HG03520 (cell line): ENCODE measurements around the gene ZNRF3.

ENCODE experiments used
- ATAC-seq: cut with Tn5 transposase; IDR thresholded peaks from one replicate; pipeline ENCODE4 v1.9.1; 2021; ENCODE audit warnings: mild to moderate bottlenecking, moderate library complexity; ENCODE audit not compliant: unreplicated experiment

Gene ZNRF3

DNA sequence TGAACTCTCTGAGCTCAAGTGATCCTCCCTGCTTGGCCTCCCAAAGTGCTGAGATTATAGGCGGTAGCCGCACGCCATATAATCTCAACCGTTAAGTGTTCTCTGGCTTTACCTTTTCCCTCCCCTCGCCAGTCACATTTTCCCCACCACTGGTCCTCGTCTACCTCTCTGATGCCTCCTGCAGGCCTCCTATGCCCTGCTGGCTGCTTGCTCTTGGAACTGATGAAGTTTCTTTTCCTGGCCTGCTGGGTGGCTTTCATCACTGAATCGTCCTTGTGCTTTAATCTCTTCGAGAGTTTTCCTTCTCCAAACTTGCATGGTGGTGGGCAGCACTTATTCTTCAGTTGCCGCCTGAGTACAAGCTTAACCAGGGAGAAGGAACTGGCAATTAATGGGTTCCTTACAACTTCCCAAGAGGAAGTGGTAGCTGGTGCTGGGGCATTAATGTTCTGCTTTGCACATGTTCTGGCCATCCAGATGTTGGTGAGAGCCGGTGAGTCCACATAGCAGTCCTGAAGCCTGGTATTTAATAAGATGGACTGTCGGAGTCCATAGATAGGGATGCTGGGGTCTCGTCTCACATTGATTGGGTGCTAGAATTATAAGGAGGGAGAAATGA is 177.0 kb downstream of the ZNRF3 start:
- ATAC-seq = no peak

DNA sequence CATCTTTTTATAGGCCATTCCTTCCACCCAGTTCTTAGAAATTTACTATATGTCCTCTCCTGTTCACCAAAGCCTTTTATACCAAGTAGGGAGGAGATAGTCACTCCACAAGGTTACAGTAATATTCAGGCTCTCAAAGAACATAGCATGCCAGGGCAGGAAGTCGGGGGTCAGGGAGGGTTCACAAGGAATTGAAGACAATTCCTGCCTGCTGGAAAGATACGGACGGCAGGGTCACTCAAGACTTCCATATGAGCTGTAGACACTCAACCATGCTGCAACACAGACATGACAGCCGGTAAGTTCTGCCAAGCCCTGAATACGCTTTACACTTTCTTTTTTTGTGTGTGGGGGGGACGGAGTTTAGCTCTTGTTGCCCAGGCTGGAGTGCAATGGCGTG is 177.6 kb downstream of the ZNRF3 start:
- no peak for ATAC-seq

DNA sequence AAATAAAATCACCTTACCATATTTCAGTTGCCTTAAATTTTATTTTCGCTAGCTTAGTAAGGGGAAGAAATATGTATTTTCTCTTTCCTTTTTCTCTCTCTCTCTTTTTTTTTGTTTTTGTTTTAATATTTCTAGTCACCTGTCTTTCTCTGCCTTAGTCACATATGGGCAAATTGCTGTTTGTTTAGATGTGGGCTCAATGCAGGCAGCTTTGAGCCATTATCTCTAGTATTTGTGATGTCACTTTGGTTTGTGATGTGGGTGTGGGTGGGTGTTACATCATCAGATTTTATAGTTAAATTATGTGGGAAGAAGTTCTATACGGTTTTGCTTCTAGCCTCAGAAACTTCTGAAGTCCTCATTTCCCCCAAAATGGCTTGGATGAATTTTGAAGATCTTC is 178.4 kb downstream of the ZNRF3 start, which contains the start of gene C22orf31:
TSS of gene C22orf31 (minus strand) at position 59 of the 400 bp plus-strand sequence. CDS start at position 20, 39 bp downstream.
- no peak for ATAC-seq

DNA sequence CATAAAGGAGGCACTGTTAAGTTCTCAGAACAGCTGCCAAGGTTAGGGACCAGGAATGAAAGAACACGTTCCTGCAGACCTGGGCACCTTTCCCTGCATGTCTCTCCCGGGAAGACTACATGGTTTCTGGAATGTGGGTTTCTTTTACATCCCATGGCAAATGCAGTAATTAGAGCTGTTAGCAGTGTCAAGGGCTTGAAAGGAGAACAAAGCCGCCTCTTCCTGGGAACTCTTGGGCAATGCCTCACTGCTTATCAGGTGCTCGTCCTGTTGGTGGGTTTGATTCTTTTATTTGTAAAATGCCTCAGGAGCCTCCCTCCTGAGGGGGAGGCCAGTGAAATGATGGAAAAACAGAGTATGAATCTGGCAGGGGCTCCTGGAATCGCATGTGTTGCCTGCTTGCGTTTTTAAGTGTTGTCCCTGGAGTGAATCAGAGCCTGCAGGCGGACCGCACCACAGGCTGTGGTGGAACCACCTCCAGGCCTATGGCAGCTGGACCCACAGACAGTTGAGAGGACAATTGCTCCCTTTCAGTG is 179.0 kb downstream of the ZNRF3 start:
- ATAC-seq = no peak

DNA sequence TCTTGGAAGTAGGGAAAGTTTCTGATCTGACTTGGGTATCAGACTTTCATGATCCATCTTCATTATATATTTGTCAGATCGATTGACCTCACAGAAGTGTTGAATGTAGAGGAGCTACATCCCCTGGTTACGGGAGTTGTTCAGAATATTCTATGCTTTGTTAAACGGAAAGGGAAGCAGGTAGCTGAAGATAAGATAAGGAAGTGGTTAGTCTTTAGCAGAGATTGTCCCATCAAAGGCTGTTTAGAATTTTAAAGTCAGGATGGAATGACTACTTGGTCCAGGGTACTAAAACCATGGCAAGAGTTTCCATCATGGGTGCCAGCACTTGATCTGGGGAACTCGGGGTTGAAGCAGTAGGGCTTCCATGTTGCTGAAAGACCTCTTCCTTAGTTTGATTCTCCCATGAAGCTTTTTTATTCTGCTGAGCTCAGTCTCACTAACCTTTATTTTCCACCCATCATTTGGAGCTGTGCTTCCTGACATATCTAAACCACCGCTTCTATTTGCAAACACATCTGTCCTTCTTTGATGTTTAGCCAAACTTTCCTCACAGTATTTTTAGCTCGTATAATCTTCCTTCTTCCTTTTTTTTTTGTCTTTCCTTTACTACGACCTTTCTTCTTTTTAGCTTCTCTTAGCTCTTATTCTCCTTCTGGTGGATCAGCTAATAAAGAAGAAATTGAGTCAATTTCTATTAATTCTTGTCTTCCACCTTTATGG is 182.3 kb downstream of the ZNRF3 start:
- ATAC-seq = no peak

DNA sequence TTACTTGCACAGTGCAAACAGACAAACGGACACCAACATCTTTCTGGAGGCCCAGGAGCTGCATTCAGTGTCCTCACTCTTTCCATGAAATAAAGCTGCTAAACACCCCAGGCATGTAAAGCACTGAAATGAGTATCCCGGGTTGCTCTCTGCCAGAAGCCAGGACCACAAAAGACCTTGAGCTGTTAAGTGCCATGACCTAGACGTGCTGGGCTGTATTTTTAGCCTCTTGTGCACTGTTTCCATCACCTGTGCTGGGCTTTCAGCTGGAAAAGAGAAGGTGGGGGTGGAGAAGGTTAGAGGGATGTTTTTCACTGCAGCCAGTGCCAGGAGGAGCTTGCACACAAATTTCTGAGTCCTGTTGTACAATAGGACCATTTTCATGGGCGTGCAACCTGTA is 186.1 kb downstream of the ZNRF3 start:
- no peak for ATAC-seq

DNA sequence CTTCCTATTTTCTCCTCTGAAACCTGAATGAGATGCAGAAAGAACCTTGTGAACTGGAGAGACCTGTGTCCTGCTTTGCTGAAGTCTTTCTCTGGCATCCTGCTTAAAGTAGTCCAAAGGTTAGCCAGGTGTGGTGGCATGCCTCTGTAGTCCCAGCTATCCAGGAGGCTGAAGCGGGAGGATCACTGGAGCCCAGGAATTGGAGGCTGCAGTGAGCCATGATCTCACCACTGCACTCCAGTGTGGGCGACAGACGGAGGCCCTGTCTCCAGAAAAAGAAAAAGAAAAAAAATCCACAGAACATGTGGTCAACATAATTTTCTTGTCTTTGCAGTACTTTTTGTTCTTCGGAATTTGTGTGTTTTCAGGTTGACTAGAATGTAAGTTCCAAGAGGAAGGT is 187.1 kb downstream of the ZNRF3 start:
- no peak for ATAC-seq

DNA sequence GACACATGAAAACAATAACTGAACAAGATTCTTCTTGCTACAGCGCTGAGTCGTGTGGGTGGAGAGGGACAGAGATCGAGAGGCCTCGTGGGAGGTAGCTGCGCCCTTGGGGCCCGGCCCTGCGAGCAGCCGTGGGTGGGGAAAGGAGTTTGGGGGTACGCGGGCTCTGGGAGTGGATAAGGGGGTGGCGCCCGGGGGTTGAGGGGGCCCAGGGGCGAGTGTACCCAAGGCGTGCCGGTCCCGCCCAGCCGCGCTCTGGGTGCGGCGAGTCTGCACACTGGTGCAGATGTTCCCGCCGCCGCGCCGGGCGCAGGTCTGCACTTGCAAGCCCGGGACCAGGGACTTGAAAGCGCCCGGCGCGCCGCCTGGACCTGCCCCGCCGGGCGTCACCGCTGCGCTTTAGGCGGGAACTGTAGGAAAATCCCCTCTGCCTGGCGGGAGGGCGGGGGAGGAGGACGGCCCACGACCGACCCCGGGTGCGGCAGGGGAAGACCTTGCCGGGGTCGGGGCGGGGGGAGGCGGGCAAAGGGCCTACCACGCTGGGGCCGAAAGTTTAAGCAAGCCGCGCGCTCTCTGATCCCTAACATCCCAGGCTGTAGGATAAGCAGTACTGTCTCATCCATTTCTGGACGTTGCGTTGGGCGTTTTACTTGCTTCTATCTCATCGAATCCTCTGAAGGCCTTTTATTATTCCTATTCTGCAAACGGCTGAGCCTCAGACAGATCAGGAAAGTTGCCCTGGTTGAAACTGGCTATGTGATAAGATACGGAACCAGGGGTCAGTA is 188.1 kb downstream of the ZNRF3 start:
- no peak for ATAC-seq

DNA sequence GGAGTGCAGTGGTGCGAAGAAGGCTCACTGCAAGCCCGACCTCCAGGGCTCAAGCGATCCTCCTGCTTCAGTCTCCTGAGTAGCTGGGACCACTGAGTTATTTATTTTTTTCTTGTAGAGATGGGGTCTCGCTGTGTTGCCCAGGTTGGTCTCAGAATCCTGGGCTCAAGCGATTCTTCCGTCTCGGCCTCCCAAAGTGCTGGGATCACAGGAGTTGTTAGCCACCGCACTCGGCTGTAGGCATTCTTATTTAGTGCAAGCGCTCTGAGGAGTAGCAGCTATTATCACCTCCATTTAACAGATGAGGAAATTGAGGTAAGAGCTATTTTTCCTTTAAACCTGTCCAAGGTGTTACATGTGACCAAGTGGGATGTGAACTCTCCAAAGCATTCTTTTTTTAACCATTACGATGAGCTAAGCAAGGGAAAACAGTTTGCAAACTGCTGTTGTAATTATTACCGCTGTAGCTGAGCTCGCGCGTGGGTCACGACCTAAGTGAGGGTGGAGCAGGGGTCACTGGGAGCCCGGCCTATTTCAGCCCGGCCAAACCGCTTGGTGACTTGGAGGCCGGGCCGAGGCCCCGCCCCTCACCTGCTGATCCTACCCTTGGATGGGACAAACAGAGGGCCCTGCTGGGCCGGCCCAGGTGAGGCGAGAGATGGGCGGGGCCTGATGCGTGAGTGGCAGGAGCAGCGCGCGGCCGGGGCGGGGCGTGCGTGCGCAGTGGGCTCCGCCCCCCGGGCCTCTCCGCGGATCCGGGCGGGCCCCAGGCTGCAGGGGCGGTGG is 189.0 kb downstream of the ZNRF3 start:
- ATAC-seq = peak; percentile 70

DNA sequence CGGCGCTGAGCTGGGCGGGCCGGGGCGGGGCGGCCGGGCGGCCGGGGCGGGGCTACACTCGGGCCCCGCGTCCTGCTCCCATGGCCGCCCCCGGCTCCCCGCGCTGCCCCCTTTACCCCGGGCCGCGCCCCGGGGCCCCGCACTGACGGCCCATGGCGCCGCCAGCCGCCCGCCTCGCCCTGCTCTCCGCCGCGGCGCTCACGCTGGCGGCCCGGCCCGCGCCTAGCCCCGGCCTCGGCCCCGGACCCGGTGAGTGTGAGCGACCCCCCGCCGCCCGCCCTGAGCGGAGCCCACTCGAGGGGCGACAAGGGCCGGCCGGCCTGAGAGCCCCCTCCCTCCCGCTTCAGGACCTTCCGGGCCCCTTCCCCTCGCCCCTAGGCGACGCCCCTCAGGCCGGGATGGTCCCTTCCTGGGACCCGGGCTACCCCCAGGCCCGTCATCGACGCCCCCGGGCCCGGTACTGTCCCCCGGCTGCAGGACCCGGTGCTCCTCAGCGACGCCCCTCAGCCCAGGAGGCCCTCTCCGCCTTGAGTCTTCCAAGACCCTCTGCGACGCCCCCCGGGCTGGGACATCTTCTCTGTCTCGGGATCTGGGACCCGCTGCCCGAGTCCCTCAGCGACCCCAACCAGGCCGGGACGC is 189.7 kb downstream of the ZNRF3 start, which contains the start of gene KREMEN1:
TSS of gene KREMEN1 (plus strand) at position 57 of the 639 bp plus-strand sequence. CDS start at position 153, 96 bp downstream.
- ATAC-seq = no peak

DNA sequence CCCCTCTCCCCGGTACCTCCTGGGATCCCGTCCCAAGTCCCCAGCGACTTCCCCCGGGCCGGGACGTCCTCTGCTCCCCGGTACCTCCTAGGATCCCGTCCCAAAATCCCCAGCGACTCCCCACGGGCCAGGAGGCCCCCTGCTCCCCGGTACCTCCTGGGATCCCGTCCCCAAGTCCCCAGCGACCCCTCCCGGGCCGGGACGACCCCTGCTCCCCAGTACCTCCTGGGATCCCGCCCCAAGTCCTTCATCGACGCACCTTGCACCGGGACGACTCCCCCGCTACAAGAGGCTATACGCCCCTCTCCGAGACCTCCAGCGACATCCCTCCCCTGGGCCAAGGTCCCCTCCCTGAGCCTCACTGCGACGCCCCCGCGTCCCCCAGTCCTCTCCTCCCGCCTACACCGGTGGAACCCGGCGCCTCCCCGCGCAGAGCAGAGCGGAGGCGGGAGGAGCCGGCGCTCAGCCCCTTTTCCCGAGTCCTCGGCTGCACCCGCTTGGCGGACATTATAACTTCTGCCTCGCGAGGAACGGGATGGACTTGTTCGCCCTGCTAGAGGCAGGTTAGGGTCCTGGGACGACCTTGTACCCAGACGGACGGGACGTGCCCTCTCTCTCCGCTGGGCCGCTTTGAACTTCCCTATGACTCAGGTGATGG is 190.4 kb downstream of the ZNRF3 start:
- no peak for ATAC-seq

DNA sequence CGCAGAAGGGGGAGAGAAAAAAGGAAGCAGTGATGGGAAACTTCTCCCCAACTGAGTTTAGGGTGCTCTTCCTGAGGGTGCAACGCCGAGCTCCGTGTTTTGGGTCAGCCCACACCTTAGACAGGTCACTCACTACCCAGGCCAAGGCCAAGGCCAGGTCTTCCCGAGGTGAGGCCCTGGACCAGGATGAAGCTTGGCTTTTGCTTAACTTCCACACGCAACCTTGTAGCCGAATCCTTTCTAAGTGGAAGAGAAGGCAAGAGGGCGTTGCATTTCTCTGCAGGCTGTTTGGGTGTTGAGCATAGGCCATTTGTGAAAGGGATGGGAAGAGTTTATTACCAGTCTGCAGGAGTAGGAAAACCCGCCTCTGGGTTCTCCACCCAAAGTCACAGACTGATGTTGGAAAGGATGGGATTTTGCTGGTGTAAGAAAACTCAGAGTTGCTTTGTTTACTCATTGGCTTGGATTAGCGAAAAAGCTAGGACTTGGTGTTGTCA is 191.0 kb downstream of the ZNRF3 start:
- no peak for ATAC-seq

DNA sequence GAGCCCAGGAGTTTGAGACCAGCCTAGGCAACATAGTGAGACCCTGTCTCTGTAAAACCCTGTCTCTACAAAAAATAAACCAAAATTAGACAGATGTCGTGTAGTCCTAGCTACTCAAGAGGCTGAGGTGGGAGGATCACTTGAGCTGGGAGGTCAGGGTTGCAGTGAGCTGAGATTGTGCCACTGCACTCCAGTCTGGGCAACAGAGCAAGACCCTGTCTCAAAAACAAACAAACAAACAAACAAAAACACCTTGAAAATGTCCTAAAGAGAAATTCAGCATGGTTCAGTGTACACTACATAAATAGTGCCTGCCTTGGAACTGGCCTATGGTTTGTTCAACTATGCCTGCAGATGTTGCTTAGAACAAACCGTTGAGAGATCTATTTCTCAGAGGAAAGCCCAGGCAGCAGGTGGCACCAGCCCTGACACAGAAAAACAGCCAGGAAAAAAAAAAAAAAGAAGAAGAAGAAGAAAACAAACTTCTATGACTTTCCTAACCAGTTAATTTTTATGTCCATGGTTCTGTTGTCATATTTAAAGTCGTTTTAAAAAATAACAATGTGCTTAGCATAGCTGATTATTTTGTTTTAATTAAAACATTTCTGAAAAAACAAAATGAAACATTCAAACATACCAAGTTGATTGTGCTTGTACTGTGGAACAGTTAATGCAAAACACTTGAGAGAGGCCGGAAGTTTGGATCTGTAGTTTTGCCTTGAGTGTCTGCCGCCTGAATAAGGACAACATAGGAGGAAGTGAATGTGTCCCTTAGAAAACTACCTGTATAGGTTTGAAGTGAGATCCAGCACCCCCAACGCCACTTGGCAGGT is 194.9 kb downstream of the ZNRF3 start:
- ATAC-seq = no peak

DNA sequence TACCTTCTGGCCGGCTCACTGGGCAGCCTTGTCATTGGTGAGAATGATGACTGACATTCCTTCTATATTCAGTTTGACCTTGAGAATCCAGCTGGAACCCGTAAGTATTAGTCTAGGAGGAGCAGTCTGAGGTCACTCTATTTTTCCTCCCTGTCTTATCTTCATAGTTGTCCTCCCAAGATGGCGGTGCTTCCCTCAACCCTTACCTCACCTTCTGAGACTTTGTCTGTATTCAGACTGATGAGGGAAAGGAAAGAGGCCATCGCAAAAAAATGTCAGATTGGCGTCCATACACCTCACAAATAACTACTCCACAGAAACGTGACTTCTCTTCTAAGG is 195.5 kb downstream of the ZNRF3 start:
- no peak for ATAC-seq

DNA sequence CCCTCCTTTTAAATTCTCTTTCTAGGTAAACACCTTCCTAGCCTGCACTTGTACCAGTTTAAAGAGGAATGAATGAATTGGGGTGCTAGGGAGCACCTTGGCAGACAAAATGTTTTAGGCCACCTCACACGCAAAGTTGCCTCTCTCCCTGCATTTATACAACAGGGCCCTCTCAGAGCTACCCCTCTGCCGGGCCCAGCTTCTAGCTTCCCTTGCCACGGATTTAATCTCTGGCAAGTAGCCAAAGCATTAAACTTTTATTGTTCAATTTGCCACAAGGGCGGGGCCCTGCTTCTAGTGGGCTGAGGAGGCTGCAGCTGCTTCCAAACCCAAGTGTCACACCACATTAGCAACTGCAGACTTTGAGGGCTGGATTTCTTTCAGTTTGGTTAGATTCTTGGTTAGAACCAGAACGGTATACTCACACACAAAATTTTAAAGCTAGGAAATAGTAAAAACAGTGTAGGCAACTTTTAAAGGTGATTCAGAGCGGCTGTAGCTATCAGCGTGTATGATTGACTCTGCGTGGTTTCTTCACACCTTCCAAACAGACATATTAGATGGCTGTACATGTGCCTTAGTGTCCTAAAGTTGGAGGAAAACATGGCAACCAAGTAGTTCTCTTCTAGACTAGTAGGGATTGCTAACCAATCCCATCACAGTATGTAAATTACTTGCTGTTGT is 196.0 kb downstream of the ZNRF3 start:
- no peak for ATAC-seq

DNA sequence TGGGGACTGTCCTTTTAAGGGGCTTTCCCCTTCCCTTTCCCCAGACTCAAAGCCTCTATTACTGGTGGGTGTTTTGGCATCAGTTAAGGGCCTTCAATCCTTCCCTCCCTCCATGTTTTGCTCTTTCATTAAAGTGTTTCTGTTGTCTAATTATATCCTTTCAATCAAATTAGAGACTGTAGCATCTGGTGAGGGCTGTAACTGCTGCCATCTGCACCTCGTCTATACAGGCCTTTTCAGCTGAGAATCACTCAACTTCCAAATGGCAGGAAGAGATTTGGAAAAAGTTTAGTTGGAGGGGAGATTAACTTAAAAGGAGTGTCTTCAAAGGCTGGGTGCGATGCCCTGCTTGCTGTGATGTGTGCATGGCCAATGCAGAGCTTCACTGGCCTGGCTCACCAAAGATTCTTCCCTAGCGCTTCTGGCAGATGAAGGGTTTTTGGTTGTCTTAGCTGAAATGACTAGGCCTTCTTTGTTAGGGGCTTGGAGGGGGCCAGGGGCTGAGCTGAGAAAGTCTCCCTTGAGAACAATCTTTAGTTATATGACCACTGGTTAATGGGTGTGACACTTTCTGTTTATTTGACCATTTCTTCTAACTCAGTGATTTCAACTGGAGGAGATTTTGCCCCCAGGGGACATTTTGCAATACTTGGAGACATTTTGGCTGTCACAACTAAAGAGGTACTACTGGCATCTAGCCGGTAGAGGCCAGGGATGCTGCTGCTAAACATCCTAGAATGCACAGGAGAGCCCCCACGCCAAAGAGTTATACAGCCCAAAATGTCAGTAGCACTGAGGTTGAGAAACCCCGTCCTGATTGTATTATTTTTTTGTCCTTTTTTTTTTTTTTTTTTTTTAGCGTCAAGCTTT is 197.0 kb downstream of the ZNRF3 start:
- no peak for ATAC-seq

DNA sequence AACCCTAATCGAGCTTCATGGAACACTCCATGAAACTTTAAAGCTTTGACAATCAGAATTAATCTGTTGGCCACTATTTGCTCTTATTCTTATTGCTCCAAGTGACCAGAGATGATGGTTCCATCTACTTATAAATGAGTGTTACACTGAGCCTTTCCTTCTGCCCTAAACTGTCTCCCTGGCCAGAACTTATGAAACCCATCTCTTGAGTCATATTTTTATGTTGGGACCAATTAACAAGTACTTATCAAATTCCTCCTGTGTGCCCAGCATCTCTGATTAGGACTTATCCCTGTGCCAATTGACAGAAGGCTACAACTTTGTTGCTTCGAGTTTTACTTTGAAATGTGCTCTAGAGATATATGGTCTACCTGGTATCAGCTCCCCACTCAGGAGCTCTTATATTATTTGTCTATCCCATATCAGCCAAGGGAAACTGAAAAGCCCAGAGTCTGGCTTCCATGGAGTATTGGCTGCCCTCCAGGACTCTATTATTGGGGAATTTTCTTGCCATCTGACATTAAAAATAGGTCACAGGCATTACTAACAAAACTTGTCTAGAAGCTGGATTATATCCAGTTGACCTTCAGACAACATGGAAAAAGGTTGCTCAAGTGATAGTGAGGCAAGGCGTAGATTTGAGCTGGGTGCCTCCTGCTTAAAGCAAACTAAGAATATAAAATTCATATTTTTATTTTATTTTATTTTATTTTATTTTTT is 198.3 kb downstream of the ZNRF3 start:
- ATAC-seq = no peak
